ENCODE data around the gene HSF4. TPM values are rescaled to one million over a fixed set of nuclear protein-coding genes. Genes with fewer than 3 reads are reported as not detected.

Gene HSF4
- total RNA-seq, 1 donor from 2014 or later, result 22.3 TPM

GRCh38 chr16:67195676-67196075, 31.1 kb downstream of the HSF4 start:
- H3K27ac Mint-ChIP-seq (ENCODE audit: unreplicated experiment), result no peak overlapping the region
- H3K9me3 Mint-ChIP-seq (ENCODE audit: unreplicated experiment), result no peaks in the 10 kb centered on the region
- H3K4me1 Mint-ChIP-seq (ENCODE audit: unreplicated experiment), result peaks cover 33% of the 10 kb centered on the region
- H3K36me3 Mint-ChIP-seq (ENCODE audit: unreplicated experiment), result peaks cover 24% of the 10 kb centered on the region
- H3K4me3 Mint-ChIP-seq (ENCODE audit: unreplicated experiment), result no peak overlapping the region
- H3K27me3 Mint-ChIP-seq (ENCODE audit: unreplicated experiment), result no peaks in the 10 kb centered on the region
- DNase-seq (ENCODE audit: extremely low spot score, unreplicated experiment), result no peak
- TF ChIP-seq CTCF (IDR thresholded peaks at IDR 0.05), result no peak

- TF ChIP-seq CTCF (IDR thresholded peaks at IDR 0.05), result no peak
- Mint-ChIP-seq H3K27me3 (ENCODE audit: unreplicated experiment) (no peaks in the 10 kb centered on the region), H3K4me3 (ENCODE audit: unreplicated experiment) (no peak overlapping the region), H3K27ac (ENCODE audit: unreplicated experiment) (no peak overlapping the region), H3K36me3 (ENCODE audit: unreplicated experiment) (peaks cover 24% of the 10 kb centered on the region), H3K4me1 (ENCODE audit: unreplicated experiment) (peaks cover 26% of the 10 kb centered on the region), H3K9me3 (ENCODE audit: unreplicated experiment) (no peaks in the 10 kb centered on the region)
- no peak for DNase-seq (ENCODE audit: extremely low spot score, unreplicated experiment)
Observed at GRCh38 chr16:67196881-67197280, 32.3 kb downstream of the HSF4 start.

- DNase-seq (ENCODE audit: extremely low spot score, unreplicated experiment), result no peak
- H3K36me3 Mint-ChIP-seq (ENCODE audit: unreplicated experiment), result peaks cover 26% of the 10 kb centered on the region
- no peak overlapping the region for H3K4me3 Mint-ChIP-seq (ENCODE audit: unreplicated experiment)
- no peaks in the 10 kb centered on the region for H3K27me3 Mint-ChIP-seq (ENCODE audit: unreplicated experiment)
- TF ChIP-seq CTCF (IDR thresholded peaks at IDR 0.05), result no peak
- no peak overlapping the region for H3K27ac Mint-ChIP-seq (ENCODE audit: unreplicated experiment)
- peaks cover 22% of the 10 kb centered on the region for H3K4me1 Mint-ChIP-seq (ENCODE audit: unreplicated experiment)
- no peaks in the 10 kb centered on the region for H3K9me3 Mint-ChIP-seq (ENCODE audit: unreplicated experiment)
Observed at GRCh38 chr16:67197704-67198103, 33.2 kb downstream of the HSF4 start.

GRCh38 chr16:67198238-67198734, 33.7 kb downstream of the HSF4 start:
- DNase-seq (ENCODE audit: extremely low spot score, unreplicated experiment), result no peak
- TF ChIP-seq CTCF (IDR thresholded peaks at IDR 0.05), result peak; percentile 61
- Mint-ChIP-seq H3K4me1 (ENCODE audit: unreplicated experiment) (peaks cover 16% of the 10 kb centered on the region), H3K36me3 (ENCODE audit: unreplicated experiment) (peaks cover 26% of the 10 kb centered on the region), H3K9me3 (ENCODE audit: unreplicated experiment) (no peaks in the 10 kb centered on the region), H3K4me3 (ENCODE audit: unreplicated experiment) (no peak overlapping the region), H3K27me3 (ENCODE audit: unreplicated experiment) (no peaks in the 10 kb centered on the region), H3K27ac (ENCODE audit: unreplicated experiment) (peak overlapping the region; percentile 38)

- peak; percentile 29 for TF ChIP-seq CTCF (IDR thresholded peaks at IDR 0.05)
- H3K36me3 Mint-ChIP-seq (ENCODE audit: unreplicated experiment), result peaks cover 25% of the 10 kb centered on the region
- no peak within 1 kb of the TSS for H3K4me3 Mint-ChIP-seq (ENCODE audit: unreplicated experiment)
- peaks cover 7% of the 10 kb centered on the region for H3K4me1 Mint-ChIP-seq (ENCODE audit: unreplicated experiment)
- H3K9me3 Mint-ChIP-seq (ENCODE audit: unreplicated experiment), result no peaks in the 10 kb centered on the region
- H3K27ac Mint-ChIP-seq (ENCODE audit: unreplicated experiment), result peak within 1 kb of the TSS; percentile 38
- no peak for DNase-seq (ENCODE audit: extremely low spot score, unreplicated experiment)
- H3K27me3 Mint-ChIP-seq (ENCODE audit: unreplicated experiment), result no peaks in the 10 kb centered on the region
Observed at GRCh38 chr16:67199011-67199807, 34.7 kb downstream of the HSF4 start, which contains the start of gene ELMO3. TSS of gene ELMO3 (plus strand) at chr16:67199131. CDS start at chr16:67199327, 196 bp downstream.

All from osteocyte (in vitro differentiated cells).